Duodenal mucosa (tissue), 2 donors: Measurements from ENCODE around the gene LAMB3.

Source experiments
- H3K27ac ChIP-seq: one replicate; pipeline ENCODE4 v1.7.0; 2013; ENCODE audit warnings: low read depth, low read length
- H3K27me3 ChIP-seq, 2 donors: one replicate each; pipeline ENCODE4 v1.7.0; 2013; ENCODE audit warnings: low read length in 2 of 2, control low read depth in 1 of 2; ENCODE audit not compliant: insufficient read depth in 2 of 2, control insufficient read depth in 1 of 2
- H3K36me3 ChIP-seq, 2 donors: one replicate each; pipeline ENCODE4 v1.7.0; 2013; ENCODE audit warnings: low read length in 2 of 2, control low read depth in 1 of 2; ENCODE audit not compliant: insufficient read depth in 2 of 2, control insufficient read depth in 1 of 2
- H3K4me1 ChIP-seq, 2 donors: one replicate each; pipeline ENCODE4 v1.7.0; 2013; ENCODE audit warnings: low read length in 2 of 2, control low read depth in 1 of 2; ENCODE audit not compliant: insufficient read depth in 2 of 2, control insufficient read depth in 1 of 2
- H3K4me3 ChIP-seq, 2 donors: one replicate each; pipeline ENCODE4 v1.7.0; 2013; ENCODE audit warnings: low read length in 2 of 2, low read depth in 1 of 2
- H3K9ac ChIP-seq, 2 donors: one replicate each; pipeline ENCODE4 v1.7.0; 2013; ENCODE audit warnings: low read length in 2 of 2, low read depth in 1 of 2
- H3K9me3 ChIP-seq, 2 donors: one replicate each; pipeline ENCODE4 v1.7.0; 2013; ENCODE audit warnings: low read length in 2 of 2, control low read depth in 1 of 2; ENCODE audit not compliant: control insufficient read depth in 1 of 2

Gene LAMB3

DNA sequence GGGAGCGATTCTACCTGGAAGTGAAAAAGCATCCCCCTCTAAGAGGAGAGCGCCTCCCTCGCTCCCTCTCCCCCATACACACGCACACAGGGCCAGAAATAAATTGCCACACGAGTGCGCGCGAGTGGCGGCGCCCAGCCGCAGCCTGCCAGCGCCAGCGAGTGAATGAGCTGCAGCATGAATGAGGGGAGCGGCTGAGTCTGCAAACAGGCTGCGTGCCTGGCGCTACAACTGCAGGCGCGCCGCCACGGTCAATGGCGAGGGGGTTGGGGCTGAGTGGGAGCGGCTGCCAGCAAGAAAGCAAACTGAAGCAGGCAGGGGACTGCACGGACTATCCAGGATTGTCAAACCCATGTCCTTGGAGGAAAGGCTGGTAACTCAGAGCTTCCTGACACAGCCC lies 66.6 kb downstream of the LAMB3 start:
- H3K9me3 ChIP-seq, result no peaks in the 10 kb centered on the region
- H3K4me3 ChIP-seq, result peak overlapping the region; percentile 33 to 56
- no peak overlapping the region for H3K27ac ChIP-seq
- H3K27me3 ChIP-seq, result peaks cover 20 to 49% of the 10 kb centered on the region in 2 donors
- H3K9ac ChIP-seq, result no peak overlapping the region
- H3K36me3 ChIP-seq, result no peaks in the 10 kb centered on the region
- peaks cover 8 to 10% of the 10 kb centered on the region in 2 donors for H3K4me1 ChIP-seq

DNA sequence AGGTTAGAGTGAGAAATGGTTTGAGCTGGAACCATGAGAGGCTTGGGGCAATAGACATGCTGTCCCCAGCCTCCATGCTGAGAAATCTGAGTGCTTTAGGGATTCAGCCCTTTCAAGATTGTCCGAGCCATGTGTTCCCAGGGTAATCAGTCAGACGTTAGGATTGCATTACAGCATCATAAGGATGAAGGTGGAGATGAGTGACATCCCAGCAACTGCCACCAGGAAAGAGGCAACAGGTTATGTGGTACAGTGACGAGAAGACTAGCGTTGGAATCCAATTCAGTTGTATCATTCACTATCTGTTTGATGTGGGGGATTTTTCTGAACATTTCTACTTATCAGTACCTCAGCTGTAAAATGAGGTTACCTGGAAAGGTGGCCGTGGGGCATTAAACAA lies 67.0 kb downstream of the LAMB3 start:
- Histone ChIP-seq H3K27ac (no peak overlapping the region), H3K4me1 (peaks cover 8 to 10% of the 10 kb centered on the region in 2 donors), H3K27me3 (peaks cover 20 to 53% of the 10 kb centered on the region in 2 donors), H3K36me3 (no peaks in the 10 kb centered on the region), H3K9me3 (no peaks in the 10 kb centered on the region), H3K4me3 (peak overlapping the region; percentile 33 to 56), H3K9ac (no peak overlapping the region)

DNA sequence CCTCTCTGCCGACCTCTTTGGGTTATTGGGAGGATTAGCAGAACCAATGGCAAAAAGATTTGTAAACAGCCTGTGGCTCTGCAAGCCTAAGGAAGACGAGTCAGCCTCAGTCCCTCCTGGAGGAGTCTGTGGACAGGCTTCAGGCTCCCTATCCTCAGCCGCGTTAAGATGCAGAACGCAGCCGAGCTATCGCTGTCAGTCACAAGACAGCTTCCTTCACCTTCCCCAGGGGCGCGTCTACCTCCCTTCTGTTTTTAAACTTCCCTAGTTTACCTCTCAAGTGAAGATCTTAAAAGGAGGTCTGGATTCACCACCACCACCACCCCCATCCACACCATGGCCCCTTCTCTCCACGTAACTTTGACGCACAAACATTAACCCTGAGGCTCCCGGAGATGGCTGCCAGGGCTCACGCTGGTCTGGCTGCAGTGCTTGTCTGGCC lies 68.0 kb downstream of the LAMB3 start:
- Histone ChIP-seq H3K27me3 (peaks cover 20 to 58% of the 10 kb centered on the region in 2 donors), H3K27ac (no peak overlapping the region), H3K9ac (no peak overlapping the region), H3K4me3 (no peak overlapping the region), H3K9me3 (no peaks in the 10 kb centered on the region), H3K36me3 (no peaks in the 10 kb centered on the region), H3K4me1 (peaks cover 8 to 10% of the 10 kb centered on the region in 2 donors)

DNA sequence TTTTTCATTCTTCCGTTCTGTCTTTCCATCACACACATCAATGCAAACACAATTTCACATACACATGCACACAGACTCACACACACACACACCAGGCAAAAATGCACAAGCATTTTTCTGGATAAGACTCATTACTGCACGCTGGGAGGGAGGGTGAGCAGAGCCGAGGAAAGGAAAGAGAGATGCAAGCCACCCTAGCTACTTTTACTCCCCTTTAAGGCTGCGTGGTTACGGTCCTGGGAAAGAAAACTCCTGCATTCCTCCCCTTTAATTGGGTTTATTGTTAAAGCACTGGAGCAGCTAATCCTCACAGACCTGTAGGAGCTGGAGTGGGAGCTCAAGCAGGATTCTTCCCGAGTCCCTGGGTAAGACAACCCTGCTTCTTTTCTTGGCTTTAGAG lies 68.8 kb downstream of the LAMB3 start, which contains the start of gene CAMK1G:
TSS of gene CAMK1G (plus strand) at position 307 of the 400 bp plus-strand sequence. CDS start 11,270 bp downstream, outside the sequence.
- H3K27ac ChIP-seq, result no peak within 1 kb of the TSS

DNA sequence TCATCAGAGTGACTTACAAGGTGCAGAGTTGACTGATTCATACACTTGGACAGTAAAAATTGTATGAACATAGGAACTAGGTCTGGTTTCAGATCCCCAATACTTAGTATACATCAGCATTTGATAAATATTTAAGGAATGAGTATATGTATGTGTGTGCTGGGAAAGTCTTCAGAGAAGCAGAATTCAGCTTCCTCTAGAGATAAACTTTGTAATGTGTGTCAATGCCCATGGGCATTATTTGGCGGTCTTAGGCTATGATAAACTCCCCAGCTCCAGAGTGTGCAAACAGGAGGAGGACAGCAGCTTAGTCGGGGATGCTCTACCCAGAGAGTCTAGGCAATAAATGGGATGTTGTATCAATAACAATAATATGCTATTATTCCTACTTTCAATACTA lies 71.6 kb downstream of the LAMB3 start:
- Histone ChIP-seq H3K9ac (no peak overlapping the region), H3K9me3 (no peaks in the 10 kb centered on the region), H3K27ac (no peak overlapping the region), H3K4me3 (no peak overlapping the region), H3K36me3 (no peaks in the 10 kb centered on the region), H3K27me3 (peaks cover 20 to 55% of the 10 kb centered on the region in 2 donors), H3K4me1 (peaks cover 2 to 4% of the 10 kb centered on the region in 2 donors)

More for the DNA sequence above, 68.8 kb downstream of the LAMB3 start, which contains the start of gene CAMK1G:
- H3K4me3 ChIP-seq, result no peak within 1 kb of the TSS
- H3K9ac ChIP-seq, result no peak within 1 kb of the TSS
- peaks cover 8 to 10% of the 10 kb centered on the region in 2 donors for H3K4me1 ChIP-seq
- H3K36me3 ChIP-seq, result no peaks in the 10 kb centered on the region
- no peaks in the 10 kb centered on the region for H3K9me3 ChIP-seq
- peaks cover 20 to 58% of the 10 kb centered on the region in 2 donors for H3K27me3 ChIP-seq

DNA sequence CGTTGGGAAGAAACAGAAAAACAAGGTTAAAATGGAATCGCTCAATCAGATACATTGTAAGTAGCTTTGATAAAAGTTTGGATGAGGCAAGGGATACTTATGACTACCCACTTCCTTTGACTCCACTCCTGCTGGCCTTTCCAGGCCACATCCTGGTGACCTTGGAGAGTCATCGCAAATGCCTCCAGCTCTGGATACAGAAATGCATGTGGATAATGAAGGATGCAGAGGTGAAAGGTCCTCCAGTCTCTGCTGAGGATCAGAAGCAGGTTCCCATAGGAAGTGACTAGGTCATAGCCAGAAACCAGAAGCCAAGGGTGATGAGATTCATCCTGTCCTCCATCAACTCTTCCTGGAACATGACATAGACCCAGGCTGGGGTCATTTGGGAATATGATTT lies 74.9 kb downstream of the LAMB3 start:
- no peak overlapping the region for H3K27ac ChIP-seq
- no peaks in the 10 kb centered on the region for H3K4me1 ChIP-seq
- no peaks in the 10 kb centered on the region for H3K36me3 ChIP-seq
- no peak overlapping the region for H3K9ac ChIP-seq
- H3K27me3 ChIP-seq, result peaks cover 0 to 23% of the 10 kb centered on the region in 2 donors
- H3K9me3 ChIP-seq, result no peaks in the 10 kb centered on the region
- H3K4me3 ChIP-seq, result no peak overlapping the region

DNA sequence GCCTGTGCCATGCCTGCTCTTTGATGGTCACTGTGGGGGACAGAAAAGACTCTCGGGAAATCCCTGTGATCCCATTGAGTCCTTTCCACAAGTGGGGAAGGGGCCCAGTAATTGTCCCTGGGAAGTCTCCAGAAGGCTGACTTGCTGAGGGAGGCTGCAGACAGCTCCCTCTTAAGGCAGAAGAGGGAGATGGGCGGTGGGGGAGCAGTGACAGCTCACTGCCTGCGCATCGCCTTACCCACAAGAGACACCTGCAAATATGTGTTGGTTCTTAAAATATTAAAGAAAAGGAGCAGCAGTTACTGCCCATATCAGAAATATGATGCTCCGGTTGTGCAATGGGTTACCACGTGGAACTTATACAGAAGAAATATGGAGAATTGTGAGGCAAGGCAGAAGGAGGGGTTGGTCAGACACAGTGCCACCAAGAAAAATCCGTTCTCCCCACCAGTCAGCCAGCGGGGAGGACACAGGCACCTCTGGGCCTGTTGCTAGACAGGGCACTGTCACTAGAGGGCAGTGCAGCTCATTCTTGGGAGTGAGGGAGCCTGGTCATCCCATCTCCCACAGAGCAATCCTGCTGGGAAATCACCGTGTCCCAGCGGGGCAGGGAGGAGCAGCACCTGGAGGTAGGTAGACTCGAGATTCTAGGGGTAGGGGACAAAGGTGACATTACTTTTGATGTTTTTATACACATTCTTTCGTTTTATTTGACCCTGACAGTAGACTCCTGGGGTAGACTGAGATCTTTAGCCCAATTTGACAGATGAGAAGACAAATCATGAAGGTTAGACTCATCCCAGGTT lies 75.6 kb downstream of the LAMB3 start:
- H3K4me3 ChIP-seq, result no peak overlapping the region
- H3K36me3 ChIP-seq, result no peaks in the 10 kb centered on the region
- no peak overlapping the region for H3K9ac ChIP-seq
- no peak overlapping the region for H3K27ac ChIP-seq
- H3K9me3 ChIP-seq, result no peaks in the 10 kb centered on the region
- peaks cover 0 to 21% of the 10 kb centered on the region in 2 donors for H3K27me3 ChIP-seq
- no peaks in the 10 kb centered on the region for H3K4me1 ChIP-seq

DNA sequence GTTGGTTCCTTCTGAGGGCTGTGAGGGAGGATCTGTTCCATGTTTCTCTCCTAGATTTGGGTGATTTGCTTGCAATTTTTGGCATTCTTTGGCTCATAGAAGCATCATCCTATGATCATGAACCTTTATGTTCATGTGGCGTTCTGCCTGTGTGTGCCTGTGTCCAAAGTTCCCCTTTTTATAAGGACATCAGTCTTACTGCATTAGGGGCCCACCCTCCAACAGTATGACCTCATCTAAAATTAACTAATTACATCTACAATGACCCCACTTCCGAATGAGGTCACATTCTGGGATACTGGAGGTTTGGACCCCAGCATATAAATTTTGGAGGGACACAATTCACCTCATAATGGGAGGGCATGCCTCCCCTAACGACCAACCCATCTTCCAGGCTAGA lies 81.5 kb downstream of the LAMB3 start:
- Histone ChIP-seq H3K9ac (no peak overlapping the region), H3K4me3 (no peak overlapping the region), H3K4me1 (peaks cover 0 to 4% of the 10 kb centered on the region in 2 donors), H3K9me3 (no peaks in the 10 kb centered on the region), H3K36me3 (no peaks in the 10 kb centered on the region), H3K27ac (no peak overlapping the region), H3K27me3 (peaks cover 8 to 15% of the 10 kb centered on the region in 2 donors)

DNA sequence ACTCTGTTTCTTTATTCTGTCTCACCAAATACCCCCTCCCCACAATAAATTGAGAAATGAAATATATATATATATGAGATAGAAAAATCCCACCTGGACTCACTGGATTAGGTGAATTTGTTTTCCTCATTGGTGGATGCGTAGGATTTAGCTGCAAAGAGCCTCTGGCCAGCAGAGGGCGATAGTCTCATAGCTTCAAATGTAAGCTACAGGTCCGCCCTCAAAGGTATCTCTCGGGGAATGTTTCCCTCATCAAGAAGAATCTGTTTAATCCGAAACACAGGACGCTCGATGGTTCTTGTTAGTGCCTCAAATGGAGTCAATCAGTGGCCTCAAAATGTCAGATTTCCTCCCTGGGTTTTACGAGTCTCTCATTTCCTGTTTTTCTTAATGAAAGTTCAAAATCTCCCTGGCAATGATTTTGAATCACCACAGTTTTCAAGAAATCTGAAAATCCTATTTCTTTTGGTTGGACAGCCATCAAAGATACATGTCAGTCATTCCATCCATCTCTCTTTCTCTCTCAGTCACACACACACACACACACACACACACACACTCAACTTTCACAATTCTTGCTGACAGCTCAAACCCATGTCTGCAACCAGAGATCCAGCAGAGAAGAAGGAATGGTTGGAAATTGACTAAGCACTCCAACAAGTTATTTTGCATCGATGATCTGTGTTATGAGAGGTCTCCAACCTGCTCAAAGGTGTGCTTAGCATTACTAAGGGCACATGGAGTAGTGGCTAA lies 82.6 kb downstream of the LAMB3 start:
- H3K4me1 ChIP-seq, result peaks cover 0 to 4% of the 10 kb centered on the region in 2 donors
- H3K9ac ChIP-seq, result no peak overlapping the region
- peaks cover 12 to 17% of the 10 kb centered on the region in 2 donors for H3K27me3 ChIP-seq
- H3K4me3 ChIP-seq, result no peak overlapping the region
- no peaks in the 10 kb centered on the region for H3K36me3 ChIP-seq
- H3K27ac ChIP-seq, result no peak overlapping the region
- no peaks in the 10 kb centered on the region for H3K9me3 ChIP-seq

DNA sequence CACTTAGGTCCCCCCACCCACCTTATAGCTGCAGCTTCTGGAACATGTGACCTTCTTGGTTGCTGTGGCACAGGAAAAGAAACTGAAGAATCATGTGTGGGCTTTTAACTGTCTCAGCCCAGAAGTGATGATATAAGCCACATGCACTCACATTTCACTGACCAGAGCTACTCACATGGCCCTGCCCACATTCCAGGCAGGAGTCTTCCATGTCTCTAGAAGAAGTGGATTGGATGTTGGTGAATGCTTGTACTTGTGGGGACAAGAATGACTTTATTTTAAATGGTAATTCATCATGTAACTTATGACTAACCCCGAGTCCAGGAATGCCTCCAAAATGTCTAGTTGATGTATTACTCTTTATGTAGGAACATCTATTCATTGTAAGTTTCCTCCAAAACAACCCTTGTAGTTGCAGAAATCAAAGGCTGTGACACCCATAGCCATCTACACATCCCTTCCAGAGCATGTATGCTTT lies 84.5 kb downstream of the LAMB3 start:
- no peak overlapping the region for H3K9ac ChIP-seq
- H3K27me3 ChIP-seq, result peaks cover 12 to 17% of the 10 kb centered on the region in 2 donors
- no peak overlapping the region for H3K4me3 ChIP-seq
- no peaks in the 10 kb centered on the region for H3K36me3 ChIP-seq
- H3K4me1 ChIP-seq, result peaks cover 0 to 4% of the 10 kb centered on the region in 2 donors
- no peak overlapping the region for H3K27ac ChIP-seq
- H3K9me3 ChIP-seq, result no peaks in the 10 kb centered on the region
